IMR-90 (cell line): ENCODE results near the gene AMBRA1. TPM values are rescaled to one million over a fixed set of nuclear protein-coding genes. Genes with fewer than 3 reads are reported as not detected.

Experiments
- ATAC-seq: fragments of 200-7000 bp; cut with Tn5 transposase; 2 replicates; pipeline ENCODE4 v1.9.1; 2020; ENCODE audit warnings: low read depth, mild to moderate bottlenecking, moderate library complexity
- BruUV-seq: library from RNA; stranded (reverse); fragments of 400-500 nt; replicated peaks from 2 replicates; lab custom pipeline; 2021; lab: Mats Ljungman, UMichigan
- CTCF ChIA-PET: fragments of 300-600 bp; formaldehyde crosslinking; extraction: SDS; loops from one replicate; lab custom pipeline; 2021; ENCODE audit warnings: antibody characterized with exemption; lab: Yijun Ruan, JAX
- POLR2A ChIA-PET: fragments of 300-600 bp; sonication (Branson Sonifier 250); formaldehyde crosslinking; loops from one replicate; lab custom pipeline; 2022; ENCODE audit warnings: antibody characterized with exemption; ENCODE audit not compliant: unreplicated experiment; lab: Charles Lee
- DNase-seq: peaks from one replicate; pipeline ENCODE4 v3.0.0; 2013
- H2AFZ ChIP-seq: replicated peaks from 2 replicates; pipeline ENCODE3; 2013; ENCODE audit warnings: low read length, mild to moderate bottlenecking; ENCODE audit not compliant: poor library complexity
- H2AK5ac ChIP-seq: 2 replicates; pipeline ENCODE4 v1.6.1; 2013; ENCODE audit warnings: low read depth, low read length, inconsistent platforms
- H2AK9ac ChIP-seq: replicated peaks from 2 replicates; pipeline ENCODE3; 2013; ENCODE audit warnings: mild to moderate bottlenecking, low read depth, low read length, moderate library complexity; ENCODE audit not compliant: poor library complexity
- H2BK120ac ChIP-seq: 2 replicates; pipeline ENCODE4 v1.6.1; 2013; ENCODE audit warnings: low read depth, low read length, inconsistent platforms
- H2BK15ac ChIP-seq: 3 replicates; pipeline ENCODE4 v1.6.1; 2013; ENCODE audit warnings: low read depth, low read length, inconsistent platforms
- H2BK20ac ChIP-seq: 2 replicates; pipeline ENCODE4 v1.6.1; 2013; ENCODE audit warnings: low read depth, mild to moderate bottlenecking, inconsistent platforms, low read length, moderate library complexity
- H2BK5ac ChIP-seq: 2 replicates; pipeline ENCODE4 v1.6.1; 2013; ENCODE audit warnings: mild to moderate bottlenecking, low read depth, low read length, inconsistent platforms; ENCODE audit not compliant: poor library complexity, severe bottlenecking
- H3K14ac ChIP-seq: replicated peaks from 2 replicates; pipeline ENCODE4 v1.6.1; 2013; ENCODE audit warnings: low read depth, low read length, inconsistent platforms
- H3K18ac ChIP-seq: 2 replicates; pipeline ENCODE4 v1.6.1; 2013; ENCODE audit warnings: low read depth, low read length, control low read depth
- H3K23ac ChIP-seq: 2 replicates; pipeline ENCODE4 v1.6.1; 2013; ENCODE audit warnings: low read depth, low read length, inconsistent platforms
- H3K27ac ChIP-seq: 2 replicates; pipeline ENCODE4 v1.5.1; 2013; ENCODE audit warnings: mild to moderate bottlenecking, control low read depth, low read length; ENCODE audit not compliant: insufficient read depth
- H3K27me3 ChIP-seq: 2 replicates; pipeline ENCODE4 v1.6.1; 2013; ENCODE audit warnings: low read length; ENCODE audit not compliant: control insufficient read depth, insufficient read depth
- H3K36me3 ChIP-seq: 2 replicates; pipeline ENCODE4 v1.6.1; 2013; ENCODE audit warnings: low read length, mixed read lengths; ENCODE audit not compliant: control insufficient read depth, insufficient read depth
- H3K4ac ChIP-seq: 2 replicates; pipeline ENCODE4 v1.6.1; 2013; ENCODE audit warnings: low read depth, low read length, inconsistent platforms
- H3K4me1 ChIP-seq: 2 replicates; pipeline ENCODE4 v1.6.1; 2013; ENCODE audit warnings: low read length, mixed read lengths; ENCODE audit not compliant: control insufficient read depth, insufficient read depth
- H3K4me2 ChIP-seq: 2 replicates; pipeline ENCODE4 v1.6.1; 2013; ENCODE audit warnings: low read depth, mild to moderate bottlenecking, control low read depth, low read length, moderate library complexity
- H3K4me3 ChIP-seq: 2 replicates; pipeline ENCODE4 v1.5.1; 2013; ENCODE audit warnings: low read depth, mild to moderate bottlenecking, control low read depth, low read length, moderate library complexity; ENCODE audit not compliant: insufficient read depth
- H3K56ac ChIP-seq: 2 replicates; pipeline ENCODE4 v1.6.1; 2013; ENCODE audit warnings: low read length, inconsistent platforms; ENCODE audit not compliant: insufficient read depth; ENCODE audit errors: extremely low read depth
- H3K79me1 ChIP-seq, 2 experiments: 2 replicates each; pipeline ENCODE4 v1.6.1; 2013; ENCODE audit warnings: low read length in 2 of 2, inconsistent platforms in 1 of 2, low read depth in 1 of 2
- H3K9ac ChIP-seq: 2 replicates; pipeline ENCODE4 v1.6.1; 2013; ENCODE audit warnings: low read depth, low read length, control low read depth
- H3K9me1 ChIP-seq: 2 replicates; pipeline ENCODE4 v1.6.1; 2013; ENCODE audit warnings: low read length, inconsistent platforms; ENCODE audit not compliant: insufficient read depth
- H3K9me3 ChIP-seq: 2 replicates; pipeline ENCODE4 v1.6.1; 2013; ENCODE audit warnings: low read length; ENCODE audit not compliant: control insufficient read depth, insufficient read depth
- H4K20me1 ChIP-seq: 2 replicates; pipeline ENCODE4 v1.6.1; 2013; ENCODE audit warnings: low read length, inconsistent platforms; ENCODE audit not compliant: insufficient read depth
- H4K5ac ChIP-seq: 2 replicates; pipeline ENCODE4 v1.6.1; 2013; ENCODE audit warnings: mild to moderate bottlenecking, low read depth, low read length, control low read depth
- H4K8ac ChIP-seq, 2 experiments: 2 replicates each; pipeline ENCODE4 v1.6.1; 2013; ENCODE audit warnings: low read depth in 2 of 2, low read length in 2 of 2, control low read depth in 1 of 2, inconsistent platforms in 1 of 2
- H4K91ac ChIP-seq: 2 replicates; pipeline ENCODE4 v1.6.1; 2013; ENCODE audit warnings: low read depth, low read length, inconsistent platforms; ENCODE audit not compliant: insufficient read depth
- BHLHE40 ChIP-seq: fragments of 150-350 bp; IDR thresholded peaks from 2 replicates; pipeline ENCODE4 v1.6.1; 2016; ENCODE audit warnings: mild to moderate bottlenecking, low read depth, low read length
- CEBPB ChIP-seq: IDR thresholded peaks from 2 replicates; pipeline ENCODE4 v1.6.1; 2012; ENCODE audit warnings: low read depth, low read length, improper control_type of control experiment
- CHD1 ChIP-seq: IDR thresholded peaks from 2 replicates; pipeline ENCODE4 v1.6.1; 2012; ENCODE audit warnings: low read depth, low read length, improper control_type of control experiment
- FOS ChIP-seq: fragments of 150-350 bp; IDR thresholded peaks from 2 replicates; pipeline ENCODE4 v1.6.1; 2016; ENCODE audit warnings: low read depth, low read length
- MAFK ChIP-seq: IDR thresholded peaks from 2 replicates; pipeline ENCODE4 v1.6.1; 2012; ENCODE audit warnings: low read depth, low read length, improper control_type of control experiment
- MAZ ChIP-seq: IDR thresholded peaks from 2 replicates; pipeline ENCODE4 v1.6.1; 2012; ENCODE audit warnings: low read depth, mild to moderate bottlenecking, low read length, improper control_type of control experiment, moderate library complexity, borderline replicate concordance
- MXI1 ChIP-seq: IDR thresholded peaks from 2 replicates; pipeline ENCODE4 v1.6.1; 2012; ENCODE audit warnings: low read depth, mild to moderate bottlenecking, low read length, moderate library complexity, borderline replicate concordance
- NFE2L2 ChIP-seq: fragments of 150-350 bp; IDR thresholded peaks from 2 replicates; pipeline ENCODE4 v1.6.1; 2016; ENCODE audit warnings: low read depth, mild to moderate bottlenecking, low read length
- POLR2A ChIP-seq: IDR thresholded peaks from 2 replicates; pipeline ENCODE4 v1.6.1; 2012; ENCODE audit warnings: mild to moderate bottlenecking, low read depth, low read length
- RAD21 ChIP-seq: IDR thresholded peaks from 2 replicates; pipeline ENCODE4 v1.6.1; 2012; ENCODE audit warnings: low read length, improper control_type of control experiment
- RCOR1 ChIP-seq: IDR thresholded peaks from 2 replicates; pipeline ENCODE4 v1.6.1; 2012; ENCODE audit warnings: mild to moderate bottlenecking, low read length, improper control_type of control experiment; ENCODE audit not compliant: insufficient replicate concordance
- RFX5 ChIP-seq: IDR thresholded peaks from 2 replicates; pipeline ENCODE4 v1.8.0; 2012; ENCODE audit warnings: low read depth, mild to moderate bottlenecking, low read length, moderate library complexity
- SMC3 ChIP-seq: fragments of 150-350 bp; IDR thresholded peaks from 2 replicates; pipeline ENCODE4 v1.6.1; 2016; ENCODE audit warnings: low read depth, mild to moderate bottlenecking, antibody characterized with exemption, low read length, moderate library complexity
- WGBS, 2 experiments: methylation state at CpG; one replicate each; pipeline versions ENCODE4 v1.1.5 to v1.1.7; 2013; ENCODE audit warnings: missing lambda C conversion rate in 2 of 2; ENCODE audit not compliant: insufficient read length in 1 of 2; ENCODE audit errors: extremely low coverage in 2 of 2; 5-methylcytosine and 5-hydroxymethylcytosine counted together
- dilution Hi-C: fragments of 300-500 bp; cut with HindIII; formaldehyde crosslinking; loops from one replicate; pipeline ENCODE4 v1.14.3; 2018; ENCODE audit warnings: low sequenced_read_pairs; ENCODE audit not compliant: unreplicated experiment
- in situ Hi-C: fragments of 300-500 bp; cut with MboI; formaldehyde crosslinking; loops from 3 replicates; pipeline ENCODE4 v1.14.3; 2019; ENCODE audit warnings: low sequenced_read_pairs, inconsistent platforms, mixed read lengths
- intact Hi-C: fragments of 100-400 bp; cut with micrococcal nuclease; formaldehyde crosslinking; loops from 2 replicates; pipeline ENCODE4 v1.10.0; 2022
- polyA plus RNA-seq, 3 experiments: library from polyadenylated mRNA; depleted of rRNA; stranded (reverse); fragments of >200 nt; gene quantifications; 2 replicates each; pipeline ENCODE4 v1.2.3, GENCODE V29; 2012; ENCODE audit warnings: low replicate concordance in 1 of 3
- total RNA-seq: library from RNA; depleted of rRNA; stranded (reverse); fragments of >200 nt; gene quantifications from 2 replicates; pipeline ENCODE4 v1.2.3, GENCODE V29; 2012
- TF ChIP-seq, protein P1 (sequence below): fragments of 150-350 bp; IDR thresholded peaks from 2 replicates; pipeline ENCODE4 v1.6.1; 2016; ENCODE audit warnings: low read depth, mild to moderate bottlenecking, low read length, moderate library complexity, borderline replicate concordance
- TF ChIP-seq, protein P2 (sequence below): fragments of 150-350 bp; IDR thresholded peaks from 2 replicates; pipeline ENCODE4 v1.6.1; 2017; ENCODE audit warnings: mild to moderate bottlenecking, antibody characterized with exemption, low read length, low read depth
- TF ChIP-seq, protein P3 (sequence below): conservative IDR thresholded peaks from 2 replicates; pipeline ENCODE4 v1.5.1; 2012; ENCODE audit warnings: mild to moderate bottlenecking, low read depth, low read length, improper control_type of control experiment

The AMBRA1 gene
- total and polyA plus RNA-seq, 2 of the 4 experiments (the other 2 are of a cell fraction), result 9.4 to 18.3 TPM

DNA sequence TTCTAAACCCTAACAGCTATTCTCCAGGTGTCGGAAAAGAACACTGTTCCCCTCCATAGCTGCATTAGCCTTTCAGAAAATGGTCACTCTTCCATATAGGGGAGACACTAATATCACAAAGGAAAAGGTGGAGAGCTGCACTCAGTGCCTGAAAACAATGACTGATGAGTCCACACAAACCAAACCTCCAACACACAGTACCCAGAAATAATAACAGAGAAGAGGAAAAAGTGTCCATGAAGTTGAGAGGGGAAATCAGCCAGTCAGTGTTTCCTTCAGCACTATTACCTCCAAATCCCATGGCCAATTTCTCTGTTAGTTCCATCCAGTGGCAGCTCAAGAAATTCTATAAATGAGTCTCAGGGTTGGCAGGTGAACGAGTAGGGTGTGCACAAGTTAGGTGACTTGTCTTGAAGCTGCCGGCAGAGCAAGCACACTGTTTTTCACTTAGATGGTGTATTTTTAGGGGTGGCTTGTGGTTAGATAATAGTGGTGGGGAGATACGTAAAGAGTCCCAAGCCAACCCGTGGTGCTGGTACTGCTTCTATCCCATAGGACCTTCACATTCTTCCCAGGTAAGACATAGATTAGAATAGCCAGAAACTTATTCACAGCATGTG is 117.8 kb downstream of the AMBRA1 start:
- no peak overlapping the region for H3K27ac ChIP-seq
- ChIA-PET POLR2A (interaction anchor here (0.6 kb wide), 1 partner anchor 22 kb away, joined by 3 read pairs; no protein-coding TSS in a partner anchor), CTCF (interaction anchor here (1.1 kb wide), 1 partner anchor 14 kb away, joined by 4 read pairs; no protein-coding TSS in a partner anchor)
- H2AK5ac ChIP-seq, result no peak overlapping the region
- TF ChIP-seq, protein P1, sequence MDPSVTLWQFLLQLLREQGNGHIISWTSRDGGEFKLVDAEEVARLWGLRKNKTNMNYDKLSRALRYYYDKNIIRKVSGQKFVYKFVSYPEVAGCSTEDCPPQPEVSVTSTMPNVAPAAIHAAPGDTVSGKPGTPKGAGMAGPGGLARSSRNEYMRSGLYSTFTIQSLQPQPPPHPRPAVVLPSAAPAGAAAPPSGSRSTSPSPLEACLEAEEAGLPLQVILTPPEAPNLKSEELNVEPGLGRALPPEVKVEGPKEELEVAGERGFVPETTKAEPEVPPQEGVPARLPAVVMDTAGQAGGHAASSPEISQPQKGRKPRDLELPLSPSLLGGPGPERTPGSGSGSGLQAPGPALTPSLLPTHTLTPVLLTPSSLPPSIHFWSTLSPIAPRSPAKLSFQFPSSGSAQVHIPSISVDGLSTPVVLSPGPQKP, result no peak
- TF ChIP-seq, protein P2, sequence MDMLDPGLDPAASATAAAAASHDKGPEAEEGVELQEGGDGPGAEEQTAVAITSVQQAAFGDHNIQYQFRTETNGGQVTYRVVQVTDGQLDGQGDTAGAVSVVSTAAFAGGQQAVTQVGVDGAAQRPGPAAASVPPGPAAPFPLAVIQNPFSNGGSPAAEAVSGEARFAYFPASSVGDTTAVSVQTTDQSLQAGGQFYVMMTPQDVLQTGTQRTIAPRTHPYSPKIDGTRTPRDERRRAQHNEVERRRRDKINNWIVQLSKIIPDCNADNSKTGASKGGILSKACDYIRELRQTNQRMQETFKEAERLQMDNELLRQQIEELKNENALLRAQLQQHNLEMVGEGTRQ, result no peak
- TF ChIP-seq CHD1 (no peak), POLR2A (no peak), RAD21 (no peak), MAZ (no peak), SMC3 (no peak), MXI1 (no peak), MAFK (no peak), FOS (no peak), RCOR1 (no peak), BHLHE40 (no peak), NFE2L2 (no peak), RFX5 (no peak), CEBPB (no peak)
- TF ChIP-seq, protein P3, sequence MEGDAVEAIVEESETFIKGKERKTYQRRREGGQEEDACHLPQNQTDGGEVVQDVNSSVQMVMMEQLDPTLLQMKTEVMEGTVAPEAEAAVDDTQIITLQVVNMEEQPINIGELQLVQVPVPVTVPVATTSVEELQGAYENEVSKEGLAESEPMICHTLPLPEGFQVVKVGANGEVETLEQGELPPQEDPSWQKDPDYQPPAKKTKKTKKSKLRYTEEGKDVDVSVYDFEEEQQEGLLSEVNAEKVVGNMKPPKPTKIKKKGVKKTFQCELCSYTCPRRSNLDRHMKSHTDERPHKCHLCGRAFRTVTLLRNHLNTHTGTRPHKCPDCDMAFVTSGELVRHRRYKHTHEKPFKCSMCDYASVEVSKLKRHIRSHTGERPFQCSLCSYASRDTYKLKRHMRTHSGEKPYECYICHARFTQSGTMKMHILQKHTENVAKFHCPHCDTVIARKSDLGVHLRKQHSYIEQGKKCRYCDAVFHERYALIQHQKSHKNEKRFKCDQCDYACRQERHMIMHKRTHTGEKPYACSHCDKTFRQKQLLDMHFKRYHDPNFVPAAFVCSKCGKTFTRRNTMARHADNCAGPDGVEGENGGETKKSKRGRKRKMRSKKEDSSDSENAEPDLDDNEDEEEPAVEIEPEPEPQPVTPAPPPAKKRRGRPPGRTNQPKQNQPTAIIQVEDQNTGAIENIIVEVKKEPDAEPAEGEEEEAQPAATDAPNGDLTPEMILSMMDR, result no peak
- H3K4me3 ChIP-seq, result no peak overlapping the region
- ATAC-seq (no peak), DNase-seq (no peak)
- no CpG with 5 or more reads among the region's 5 CpGs for WGBS, 2 experiments
- dilution Hi-C loops (no loop called here), in situ Hi-C loops (no loop called here), intact Hi-C loops (no loop called here)
- H2AK9ac ChIP-seq, result no peak overlapping the region
- no peak overlapping the region for H4K91ac ChIP-seq
- no peak overlapping the region for H4K5ac ChIP-seq
- H3K9me1 ChIP-seq, result peaks cover 3% of the 10 kb centered on the region
- H3K9ac ChIP-seq, result no peak overlapping the region
- no peak overlapping the region for H3K4me2 ChIP-seq
- no peak overlapping the region for H2BK5ac ChIP-seq
- no peak overlapping the region for H3K4ac ChIP-seq
- no peak overlapping the region for H2AFZ ChIP-seq
- peaks cover 8% of the 10 kb centered on the region; the same call in 1 of the 2 replicates for H4K20me1 ChIP-seq
- no peak overlapping the region for H2BK120ac ChIP-seq
- H3K18ac ChIP-seq, result no peak overlapping the region
- H3K36me3 ChIP-seq, result no peaks in the 10 kb centered on the region
- no peak overlapping the region for H2BK20ac ChIP-seq
- H3K27me3 ChIP-seq, result no peaks in the 10 kb centered on the region
- no peak overlapping the region for H2BK15ac ChIP-seq
- H3K23ac ChIP-seq, result no peak overlapping the region
- no TSS peak for BruUV-seq
- H4K8ac ChIP-seq, result no peak overlapping the region
- no peak overlapping the region for H3K14ac ChIP-seq
- no peaks in the 10 kb centered on the region for H3K4me1 ChIP-seq
- H3K56ac ChIP-seq, result no peak overlapping the region
- H3K9me3 ChIP-seq, result no peaks in the 10 kb centered on the region
- H3K79me1 ChIP-seq, result peaks cover 21 to 30% of the 10 kb centered on the region in 2 experiments; a peak in 3 of 4 replicates
